ENCODE data around the gene SCAP. TPM values are rescaled to one million over a fixed set of nuclear protein-coding genes. Genes with fewer than 3 reads are reported as not detected.

SCAP gene
- polyA plus RNA-seq, 1 experiment: 30.2 TPM

- no peak for DNase-seq (ENCODE audit: low read depth)
- Histone ChIP-seq H3K4me3 (ENCODE audit: low read depth, low read length) (no peak overlapping the region), H3K27me3 (ENCODE audit: control insufficient read depth, insufficient read depth, low read length) (no peaks in the 10 kb centered on the region), H3K36me3 (ENCODE audit: control insufficient read depth, insufficient read depth, low read length) (peaks cover 52% of the 10 kb centered on the region)
- ChIA-PET CTCF (interaction anchor here (1.0 to 3.3 kb wide), 5 partner anchors 7 to 29 kb away, joined by 3 to 19 read pairs (median 5); no protein-coding TSS in a partner anchor), POLR2A (no interaction called here)
- TF ChIP-seq, protein P1, sequence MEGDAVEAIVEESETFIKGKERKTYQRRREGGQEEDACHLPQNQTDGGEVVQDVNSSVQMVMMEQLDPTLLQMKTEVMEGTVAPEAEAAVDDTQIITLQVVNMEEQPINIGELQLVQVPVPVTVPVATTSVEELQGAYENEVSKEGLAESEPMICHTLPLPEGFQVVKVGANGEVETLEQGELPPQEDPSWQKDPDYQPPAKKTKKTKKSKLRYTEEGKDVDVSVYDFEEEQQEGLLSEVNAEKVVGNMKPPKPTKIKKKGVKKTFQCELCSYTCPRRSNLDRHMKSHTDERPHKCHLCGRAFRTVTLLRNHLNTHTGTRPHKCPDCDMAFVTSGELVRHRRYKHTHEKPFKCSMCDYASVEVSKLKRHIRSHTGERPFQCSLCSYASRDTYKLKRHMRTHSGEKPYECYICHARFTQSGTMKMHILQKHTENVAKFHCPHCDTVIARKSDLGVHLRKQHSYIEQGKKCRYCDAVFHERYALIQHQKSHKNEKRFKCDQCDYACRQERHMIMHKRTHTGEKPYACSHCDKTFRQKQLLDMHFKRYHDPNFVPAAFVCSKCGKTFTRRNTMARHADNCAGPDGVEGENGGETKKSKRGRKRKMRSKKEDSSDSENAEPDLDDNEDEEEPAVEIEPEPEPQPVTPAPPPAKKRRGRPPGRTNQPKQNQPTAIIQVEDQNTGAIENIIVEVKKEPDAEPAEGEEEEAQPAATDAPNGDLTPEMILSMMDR (IDR thresholded peaks at IDR 0.05; ENCODE audit: insufficient read depth, low read depth, low read length): no peak
Measured at GRCh38 chr3:47414161-47414564, 61.6 kb downstream of the SCAP start.

DNA sequence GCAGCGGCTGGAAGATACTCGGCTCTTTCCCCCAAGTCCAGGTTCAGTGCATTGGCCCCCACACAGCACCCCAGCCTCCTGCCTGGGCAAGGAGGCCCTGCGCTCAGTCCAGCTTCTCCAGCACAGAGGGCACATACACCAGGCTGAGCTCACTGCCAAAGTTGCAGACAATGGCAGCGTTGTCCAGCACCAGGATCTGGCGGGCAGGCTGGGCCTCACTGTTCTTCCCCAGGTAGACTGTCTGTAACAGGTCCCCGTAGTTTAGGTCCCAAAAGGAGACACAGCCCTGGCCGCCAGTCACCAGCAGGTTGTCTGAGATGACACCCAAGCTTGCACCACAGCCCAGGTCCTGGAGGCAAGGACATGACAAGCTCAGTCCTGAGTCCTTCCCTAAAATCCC, 62.0 kb downstream of the SCAP start:
- Histone ChIP-seq H3K4me3 (ENCODE audit: low read depth, low read length) (no peak overlapping the region), H3K27me3 (ENCODE audit: control insufficient read depth, insufficient read depth, low read length) (no peaks in the 10 kb centered on the region), H3K36me3 (ENCODE audit: control insufficient read depth, insufficient read depth, low read length) (peaks cover 55% of the 10 kb centered on the region)
- TF ChIP-seq, protein P1 (IDR thresholded peaks at IDR 0.05; ENCODE audit: insufficient read depth, low read depth, low read length): no peak
- DNase-seq (ENCODE audit: low read depth): no peak
- POLR2A ChIA-PET: no interaction called here
- CTCF ChIA-PET: interaction anchor here (0.8 to 3.3 kb wide), 7 partner anchors 8 to 62 kb away, joined by 3 to 19 read pairs (median 4); partner anchors contain the start of gene SCAP

DNA sequence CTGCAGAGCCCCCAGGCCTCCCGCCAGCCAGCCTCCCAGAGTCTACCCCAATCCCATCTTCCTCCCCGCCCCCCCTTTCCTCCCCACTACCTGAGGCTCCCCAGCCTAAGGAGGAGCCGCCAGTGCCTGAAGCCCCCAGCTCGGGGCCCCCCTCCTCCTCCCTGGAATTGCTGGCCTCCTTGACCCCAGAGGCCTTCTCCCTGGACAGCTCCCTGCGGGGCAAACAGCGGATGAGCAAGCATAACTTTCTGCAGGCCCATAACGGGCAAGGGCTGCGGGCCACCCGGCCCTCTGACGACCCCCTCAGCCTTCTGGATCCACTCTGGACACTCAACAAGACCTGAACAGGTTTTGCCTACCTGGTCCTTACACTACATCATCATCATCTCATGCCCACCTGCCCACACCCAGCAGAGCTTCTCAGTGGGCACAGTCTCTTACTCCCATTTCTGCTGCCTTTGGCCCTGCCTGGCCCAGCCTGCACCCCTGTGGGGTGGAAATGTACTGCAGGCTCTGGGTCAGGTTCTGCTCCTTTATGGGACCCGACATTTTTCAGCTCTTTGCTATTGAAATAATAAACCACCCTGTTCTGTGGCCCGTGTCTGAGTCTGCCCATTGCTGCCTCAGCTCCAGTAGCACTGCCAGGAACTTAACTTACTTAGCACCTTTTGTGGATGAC, 62.8 kb downstream of the SCAP start:
- ChIA-PET POLR2A (no interaction called here), CTCF (interaction anchor here (0.8 to 3.3 kb wide), 5 partner anchors 8 to 62 kb away, joined by 3 to 19 read pairs (median 5); partner anchors contain the start of gene SCAP)
- Histone ChIP-seq H3K36me3 (ENCODE audit: control insufficient read depth, insufficient read depth, low read length) (peaks cover 59% of the 10 kb centered on the region), H3K4me3 (ENCODE audit: low read depth, low read length) (no peak overlapping the region), H3K27me3 (ENCODE audit: control insufficient read depth, insufficient read depth, low read length) (no peaks in the 10 kb centered on the region)
- DNase-seq (ENCODE audit: low read depth): no peak
- TF ChIP-seq, protein P1 (IDR thresholded peaks at IDR 0.05; ENCODE audit: insufficient read depth, low read depth, low read length): peak; percentile 16; the same call in 1 of the 2 replicates

GRCh38 chr3:47412453-47412756, 63.3 kb downstream of the SCAP start:
- no peak for DNase-seq (ENCODE audit: low read depth)
- TF ChIP-seq, protein P1 (IDR thresholded peaks at IDR 0.05; ENCODE audit: insufficient read depth, low read depth, low read length): no peak
- H3K27me3 ChIP-seq (ENCODE audit: control insufficient read depth, insufficient read depth, low read length): no peaks in the 10 kb centered on the region
- peaks cover 60% of the 10 kb centered on the region for H3K36me3 ChIP-seq (ENCODE audit: control insufficient read depth, insufficient read depth, low read length)
- ChIA-PET POLR2A (no interaction called here), CTCF (interaction anchor here (1.5 to 3.3 kb wide), 2 partner anchors 9 to 12 kb away, joined by 4 to 19 read pairs; no protein-coding TSS in a partner anchor)
- no peak overlapping the region for H3K4me3 ChIP-seq (ENCODE audit: low read depth, low read length)

- POLR2A ChIA-PET: no interaction called here
Measured at GRCh38 chr3:47411696-47412452, 63.9 kb downstream of the SCAP start.

More at GRCh38 chr3:47411696-47412452, 63.9 kb downstream of the SCAP start:
- TF ChIP-seq, protein P1 (IDR thresholded peaks at IDR 0.05; ENCODE audit: insufficient read depth, low read depth, low read length): no peak
- CTCF ChIA-PET: interaction anchor here (1.5 to 3.3 kb wide), 2 partner anchors 10 to 12 kb away, joined by 4 to 19 read pairs; no protein-coding TSS in a partner anchor
- DNase-seq (ENCODE audit: low read depth): no peak
- Histone ChIP-seq H3K36me3 (ENCODE audit: control insufficient read depth, insufficient read depth, low read length) (peaks cover 63% of the 10 kb centered on the region), H3K4me3 (ENCODE audit: low read depth, low read length) (no peak overlapping the region), H3K27me3 (ENCODE audit: control insufficient read depth, insufficient read depth, low read length) (no peaks in the 10 kb centered on the region)
